ENCODE data around the gene OTUB2.

The OTUB2 gene

GRCh38 chr14:93991649-93992048, 34.5 kb upstream of the OTUB2 start:
- H3K36me3 ChIP-seq (ENCODE audit: control insufficient read depth, low read length) = no peaks in the 10 kb centered on the region
- TF ChIP-seq, protein P1, sequence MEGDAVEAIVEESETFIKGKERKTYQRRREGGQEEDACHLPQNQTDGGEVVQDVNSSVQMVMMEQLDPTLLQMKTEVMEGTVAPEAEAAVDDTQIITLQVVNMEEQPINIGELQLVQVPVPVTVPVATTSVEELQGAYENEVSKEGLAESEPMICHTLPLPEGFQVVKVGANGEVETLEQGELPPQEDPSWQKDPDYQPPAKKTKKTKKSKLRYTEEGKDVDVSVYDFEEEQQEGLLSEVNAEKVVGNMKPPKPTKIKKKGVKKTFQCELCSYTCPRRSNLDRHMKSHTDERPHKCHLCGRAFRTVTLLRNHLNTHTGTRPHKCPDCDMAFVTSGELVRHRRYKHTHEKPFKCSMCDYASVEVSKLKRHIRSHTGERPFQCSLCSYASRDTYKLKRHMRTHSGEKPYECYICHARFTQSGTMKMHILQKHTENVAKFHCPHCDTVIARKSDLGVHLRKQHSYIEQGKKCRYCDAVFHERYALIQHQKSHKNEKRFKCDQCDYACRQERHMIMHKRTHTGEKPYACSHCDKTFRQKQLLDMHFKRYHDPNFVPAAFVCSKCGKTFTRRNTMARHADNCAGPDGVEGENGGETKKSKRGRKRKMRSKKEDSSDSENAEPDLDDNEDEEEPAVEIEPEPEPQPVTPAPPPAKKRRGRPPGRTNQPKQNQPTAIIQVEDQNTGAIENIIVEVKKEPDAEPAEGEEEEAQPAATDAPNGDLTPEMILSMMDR (IDR thresholded peaks at IDR 0.05; ENCODE audit: low read depth, low read length, poor library complexity, severe bottlenecking) = no peak
- no peak for TF ChIP-seq EZH2phosphoT487 (IDR thresholded peaks at IDR 0.05; ENCODE audit: borderline replicate concordance, low read length)
- H3K4me3 ChIP-seq (ENCODE audit: low read length) = no peak overlapping the region
- no peaks in the 10 kb centered on the region for H3K27me3 ChIP-seq (ENCODE audit: control insufficient read depth, low read length)
- no peaks in the 10 kb centered on the region for H3K9me2 ChIP-seq (replicated peaks; ENCODE audit: control insufficient read depth, low read length)
- H3K27ac ChIP-seq (ENCODE audit: low read depth, low read length) = no peak overlapping the region
- H4K20me1 ChIP-seq (ENCODE audit: control insufficient read depth, insufficient read depth, low read depth, low read length) = no peaks in the 10 kb centered on the region
- no peaks in the 10 kb centered on the region for H3K9me3 ChIP-seq (ENCODE audit: control insufficient read depth, insufficient read depth, low read length)
- H3K4me2 ChIP-seq (ENCODE audit: low read length) = no peak overlapping the region
- peaks cover 8% of the 10 kb centered on the region; the same call in 1 of the 2 replicates for H3K4me1 ChIP-seq (ENCODE audit: control insufficient read depth, low read length)
- no peaks in the 10 kb centered on the region for H3K79me2 ChIP-seq (ENCODE audit: control insufficient read depth, low read length)
- H3F3A ChIP-seq (ENCODE audit: control insufficient read depth, insufficient read depth) = no peaks in the 10 kb centered on the region

DNA sequence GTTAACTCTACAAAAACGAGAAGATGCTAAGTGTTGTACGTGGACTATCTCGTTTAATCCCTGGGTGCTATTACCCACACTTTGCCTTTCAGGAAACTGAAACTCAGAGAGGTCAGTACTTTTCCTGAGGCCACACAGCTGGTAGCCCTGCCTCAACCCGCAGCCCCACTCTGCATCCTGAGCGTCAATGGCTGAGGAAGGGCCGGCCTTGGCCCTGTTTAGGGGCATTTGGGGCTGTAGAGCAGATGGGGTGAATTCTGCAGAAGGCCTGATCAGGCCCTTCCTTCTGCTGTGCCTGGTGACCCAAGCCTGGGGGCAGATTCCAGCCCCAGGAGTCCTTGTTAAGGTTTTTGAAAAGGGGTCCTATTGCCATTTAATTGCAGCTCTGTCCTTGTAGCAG, 32.8 kb upstream of the OTUB2 start:
- H3K4me2 ChIP-seq (ENCODE audit: low read length) = no peak overlapping the region
- 0 out of 2 replicates have a peak, but pooled peaks cover 3% of the 10 kb centered on the region for H3K27me3 ChIP-seq (ENCODE audit: control insufficient read depth, low read length)

DNA sequence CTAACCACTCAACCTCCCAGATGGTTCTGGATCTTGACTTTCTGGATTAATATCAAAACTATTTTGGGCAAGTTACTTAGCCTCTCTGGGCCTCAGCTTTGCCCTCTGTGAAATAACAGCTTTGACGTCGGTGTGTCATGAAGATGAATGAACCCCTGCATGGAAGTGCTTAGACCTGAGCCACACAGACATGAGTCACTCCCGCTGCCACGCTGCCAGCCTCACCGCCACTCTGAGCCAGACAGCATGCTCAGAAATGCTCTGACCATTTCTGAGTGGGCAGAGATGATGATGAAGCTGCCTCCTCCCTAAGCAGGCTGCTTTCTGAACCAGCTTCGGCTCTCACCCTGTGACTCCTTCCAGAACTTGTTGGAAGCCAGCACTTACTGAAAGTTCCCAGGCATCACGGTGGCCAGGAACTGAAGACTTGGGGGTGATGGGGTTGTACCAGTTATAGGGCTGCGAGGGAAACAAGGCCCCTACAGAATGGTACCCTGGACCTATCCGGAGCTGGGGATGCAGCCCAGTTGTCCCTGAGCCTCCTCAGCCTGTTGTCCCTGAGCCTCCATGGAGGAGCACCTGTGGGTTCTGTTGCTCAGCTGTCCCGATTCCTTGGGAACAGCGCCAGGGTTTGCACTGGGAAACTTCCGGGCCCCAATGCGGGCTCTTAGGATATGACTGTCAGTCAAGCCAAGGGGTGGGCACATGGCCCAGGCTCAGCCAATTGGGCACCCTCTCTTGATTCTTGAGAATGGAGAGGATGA, 31.0 kb upstream of the OTUB2 start:
- no peak for TF ChIP-seq EZH2phosphoT487 (IDR thresholded peaks at IDR 0.05; ENCODE audit: borderline replicate concordance, low read length)
- TF ChIP-seq, protein P1 (IDR thresholded peaks at IDR 0.05; ENCODE audit: low read depth, low read length, poor library complexity, severe bottlenecking) = no peak
- H3K4me1 ChIP-seq (ENCODE audit: control insufficient read depth, low read length) = peaks cover under 1% of the 10 kb centered on the region; the same call in 1 of the 2 replicates
- no peak overlapping the region for H3K4me3 ChIP-seq (ENCODE audit: low read length)
- H3K79me2 ChIP-seq (ENCODE audit: control insufficient read depth, low read length) = no peaks in the 10 kb centered on the region
- H3K4me2 ChIP-seq (ENCODE audit: low read length) = no peak overlapping the region
- no peaks in the 10 kb centered on the region for H3K9me3 ChIP-seq (ENCODE audit: control insufficient read depth, insufficient read depth, low read length)
- H3F3A ChIP-seq (ENCODE audit: control insufficient read depth, insufficient read depth) = no peaks in the 10 kb centered on the region
- no peaks in the 10 kb centered on the region for H3K9me2 ChIP-seq (replicated peaks; ENCODE audit: control insufficient read depth, low read length)
- H3K36me3 ChIP-seq (ENCODE audit: control insufficient read depth, low read length) = no peaks in the 10 kb centered on the region
- 0 out of 2 replicates have a peak, but pooled peaks cover 3% of the 10 kb centered on the region for H3K27me3 ChIP-seq (ENCODE audit: control insufficient read depth, low read length)
- H4K20me1 ChIP-seq (ENCODE audit: control insufficient read depth, insufficient read depth, low read depth, low read length) = no peaks in the 10 kb centered on the region
- no peak overlapping the region for H3K27ac ChIP-seq (ENCODE audit: low read depth, low read length)

More for the DNA sequence above, 32.8 kb upstream of the OTUB2 start:
- no peaks in the 10 kb centered on the region for H4K20me1 ChIP-seq (ENCODE audit: control insufficient read depth, insufficient read depth, low read depth, low read length)
- H3K36me3 ChIP-seq (ENCODE audit: control insufficient read depth, low read length) = no peaks in the 10 kb centered on the region
- TF ChIP-seq, protein P1 (IDR thresholded peaks at IDR 0.05; ENCODE audit: low read depth, low read length, poor library complexity, severe bottlenecking) = no peak
- no peak for TF ChIP-seq EZH2phosphoT487 (IDR thresholded peaks at IDR 0.05; ENCODE audit: borderline replicate concordance, low read length)
- no peak overlapping the region for H3K4me3 ChIP-seq (ENCODE audit: low read length)
- H3K9me3 ChIP-seq (ENCODE audit: control insufficient read depth, insufficient read depth, low read length) = no peaks in the 10 kb centered on the region
- H3K4me1 ChIP-seq (ENCODE audit: control insufficient read depth, low read length) = peaks cover 8% of the 10 kb centered on the region; the same call in 1 of the 2 replicates
- no peaks in the 10 kb centered on the region for H3F3A ChIP-seq (ENCODE audit: control insufficient read depth, insufficient read depth)
- H3K27ac ChIP-seq (ENCODE audit: low read depth, low read length) = no peak overlapping the region
- no peaks in the 10 kb centered on the region for H3K9me2 ChIP-seq (replicated peaks; ENCODE audit: control insufficient read depth, low read length)
- H3K79me2 ChIP-seq (ENCODE audit: control insufficient read depth, low read length) = no peaks in the 10 kb centered on the region
